CD14-positive monocyte (primary cell): ENCODE results near the gene ADGRL3. TPM values are rescaled to one million over a fixed set of nuclear protein-coding genes. Genes with fewer than 3 reads are reported as not detected.

Source experiments
- DNase-seq, 3 donors: peaks; one replicate each; pipeline ENCODE4 v3.0.0-alpha.2; 2011 to 2022
- H2AFZ ChIP-seq: 2 replicates; pipeline ENCODE4 v1.6.0; 2012; ENCODE audit warnings: mild to moderate bottlenecking, low read depth, low read length, inconsistent platforms; ENCODE audit not compliant: insufficient read depth, poor library complexity, severe bottlenecking
- H3K27ac ChIP-seq, 2 donors: 1 replicate in 1 of 2; 2 replicates in 1 of 2; pipeline ENCODE4 v1.5.1; 2012 to 2013; ENCODE audit warnings: low read length in 2 of 2, control low read depth in 1 of 2, inconsistent platforms in 1 of 2, low read depth in 1 of 2, mild to moderate bottlenecking in 1 of 2
- H3K27me3 ChIP-seq, 2 donors: one replicate each; pipeline versions ENCODE4 v1.6.0 to v1.6.1; 2011 to 2013; ENCODE audit warnings: low read length in 2 of 2; ENCODE audit not compliant: control insufficient read depth in 2 of 2, insufficient read depth in 2 of 2
- H3K36me3 ChIP-seq, 2 donors: replicated peaks in 1 of 2; 1 replicate in 1 of 2; 2 replicates in 1 of 2; pipeline versions ENCODE4 v1.5.1 to v1.6.1; 2012 to 2013; ENCODE audit warnings: low read length in 2 of 2, control low read depth in 1 of 2, inconsistent platforms in 1 of 2, mild to moderate bottlenecking in 1 of 2; ENCODE audit not compliant: insufficient read depth in 2 of 2, control insufficient read depth in 1 of 2
- H3K4me1 ChIP-seq, 2 donors: 1 replicate in 1 of 2; 2 replicates in 1 of 2; pipeline versions ENCODE4 v1.5.1 to v1.6.1; 2012 to 2013; ENCODE audit warnings: low read length in 2 of 2, control low read depth in 1 of 2, inconsistent platforms in 1 of 2, mild to moderate bottlenecking in 1 of 2, moderate library complexity in 1 of 2; ENCODE audit not compliant: insufficient read depth in 2 of 2, control insufficient read depth in 1 of 2
- H3K4me2 ChIP-seq: replicated peaks from 2 replicates; pipeline ENCODE3; 2012; ENCODE audit warnings: low read length, moderate library complexity, mild to moderate bottlenecking; ENCODE audit not compliant: poor library complexity, severe bottlenecking; ENCODE audit errors: extremely low read depth
- H3K4me3 ChIP-seq, 3 experiments: fragments of 200-600 bp in 1 of 3; sonication (generic) in 1 of 3; replicated peaks in 1 of 3; 1 replicate in 2 of 3; 2 replicates in 1 of 3; pipeline ENCODE4 v1.5.1; 2011 to 2013; ENCODE audit warnings: low read length in 3 of 3, mild to moderate bottlenecking in 3 of 3, control low read depth in 2 of 3, low read depth in 2 of 3, inconsistent platforms in 1 of 3, moderate library complexity in 1 of 3
- H3K79me2 ChIP-seq: 2 replicates; pipeline ENCODE4 v1.6.0; 2012; ENCODE audit warnings: mild to moderate bottlenecking, control low read depth, inconsistent platforms, low read length, moderate library complexity; ENCODE audit not compliant: insufficient read depth
- H3K9ac ChIP-seq: 2 replicates; pipeline ENCODE4 v1.6.0; 2017; ENCODE audit warnings: low read length, mild to moderate bottlenecking; ENCODE audit not compliant: insufficient read depth, poor library complexity, severe bottlenecking
- H3K9me3 ChIP-seq, 2 donors: replicated peaks in 1 of 2; 1 replicate in 1 of 2; 2 replicates in 1 of 2; pipeline versions ENCODE4 v1.5.1 to v1.6.1; 2012 to 2013; ENCODE audit warnings: low read length in 2 of 2, control low read depth in 1 of 2; ENCODE audit not compliant: control insufficient read depth in 1 of 2, insufficient read depth in 1 of 2
- H4K20me1 ChIP-seq: 2 replicates; pipeline ENCODE4 v1.6.0; 2012; ENCODE audit warnings: mild to moderate bottlenecking, low read length, control low read depth, moderate library complexity; ENCODE audit not compliant: insufficient read depth
- H3K27ac Mint-ChIP-seq, 7 donors: one replicate each; pipeline ENCODE4 v1.8.0; 2020; ENCODE audit warnings: mild to moderate bottlenecking in 7 of 7, mixed read lengths in 7 of 7, moderate library complexity in 6 of 7, inconsistent platforms in 2 of 7
- H3K27me3 Mint-ChIP-seq, 3 donors: one replicate each; pipeline ENCODE4 v1.8.0; 2021 to 2022; ENCODE audit warnings: low read depth in 3 of 3, mild to moderate bottlenecking in 3 of 3, mixed read lengths in 3 of 3, moderate library complexity in 3 of 3, inconsistent platforms in 1 of 3
- H3K36me3 Mint-ChIP-seq, 2 donors: one replicate each; pipeline ENCODE4 v1.8.0; 2020; ENCODE audit warnings: mixed read lengths in 2 of 2, inconsistent platforms in 1 of 2, mild to moderate bottlenecking in 1 of 2
- H3K4me1 Mint-ChIP-seq: one replicate; pipeline ENCODE4 v1.8.0; 2020; ENCODE audit warnings: mild to moderate bottlenecking, mixed read lengths
- H3K4me3 Mint-ChIP-seq, 2 donors: one replicate each; pipeline ENCODE4 v1.8.0; 2020; ENCODE audit warnings: mild to moderate bottlenecking in 2 of 2, mixed read lengths in 2 of 2, moderate library complexity in 1 of 2
- H3K9me3 Mint-ChIP-seq, 7 donors: one replicate each; pipeline ENCODE4 v1.8.0; 2020 to 2022; ENCODE audit warnings: mixed read lengths in 7 of 7, mild to moderate bottlenecking in 6 of 7, moderate library complexity in 6 of 7, inconsistent platforms in 2 of 7
- CTCF ChIP-seq: fragments of 200-600 bp; IDR thresholded peaks from one replicate; pipeline ENCODE4 v1.8.0; 2022; ENCODE audit warnings: antibody characterized with exemption, mild to moderate bottlenecking
- WGBS: methylation state at CpG from one replicate; pipeline ENCODE4 v1.1.5; 2013; ENCODE audit warnings: missing lambda C conversion rate; ENCODE audit not compliant: insufficient coverage; 5-methylcytosine and 5-hydroxymethylcytosine counted together
- intact Hi-C, 2 donors: fragments of 100-400 bp; cut with micrococcal nuclease; formaldehyde crosslinking; loops; one replicate each; pipeline versions ENCODE4 v1.15.0 to v1.15.1; 2023
- polyA plus RNA-seq, 3 donors: library from polyadenylated mRNA; depleted of rRNA in 1 of 3; unstranded in 2 of 3; stranded (reverse) in 1 of 3; fragments of 300-500 nt in 2 of 3; fragments of >200 nt in 1 of 3; fragmentation: Illumina TruSeq in 2 of 3; gene quantifications; 1 replicate in 2 of 3; 2 replicates in 1 of 3; pipeline ENCODE4 v1.2.3, GENCODE V29; 2012 to 2021

The ADGRL3 gene
- polyA plus RNA-seq, 3 donors, result not detected

GRCh38 chr4:61320631-61321030 lies 120.5 kb downstream of the ADGRL3 start:
- H3K4me3 ChIP-seq, result no peak overlapping the region
- no peaks in the 10 kb centered on the region for H3K27me3 ChIP-seq
- no peaks in the 10 kb centered on the region for H3K36me3 ChIP-seq
- no peaks in the 10 kb centered on the region for H4K20me1 ChIP-seq
- H3K4me1 ChIP-seq, result no peaks in the 10 kb centered on the region
- Mint-ChIP-seq H3K4me3 (no peak overlapping the region), H3K27me3 (no peaks in the 10 kb centered on the region), H3K27ac (no peak overlapping the region), H3K36me3 (no peaks in the 10 kb centered on the region), H3K4me1 (no peaks in the 10 kb centered on the region), H3K9me3 (peaks cover 0 to 16% (median 6%) of the 10 kb centered on the region in 7 donors)
- WGBS, result no CpG with 5 or more reads among the region's 1 CpG
- peaks cover 0 to 5% of the 10 kb centered on the region in 2 donors for H3K9me3 ChIP-seq
- no peak overlapping the region for H3K27ac ChIP-seq
- no peak for TF ChIP-seq CTCF
- no peak overlapping the region for H3K4me2 ChIP-seq
- no peak for DNase-seq
- intact Hi-C loops, result no loop called here
- H2AFZ ChIP-seq, result no peak overlapping the region
- no peaks in the 10 kb centered on the region for H3K79me2 ChIP-seq
- no peak overlapping the region for H3K9ac ChIP-seq

GRCh38 chr4:61332693-61333092 lies 132.6 kb downstream of the ADGRL3 start:
- DNase-seq, result no peak
- Mint-ChIP-seq H3K27ac (no peak overlapping the region), H3K36me3 (no peaks in the 10 kb centered on the region), H3K27me3 (peaks cover 0 to 2% (median 1%) of the 10 kb centered on the region in 3 donors), H3K4me1 (no peaks in the 10 kb centered on the region), H3K9me3 (peaks cover 0 to 6% (median 3%) of the 10 kb centered on the region in 7 donors), H3K4me3 (no peak overlapping the region)
- no peaks in the 10 kb centered on the region for H3K27me3 ChIP-seq
- no peak overlapping the region for H3K4me3 ChIP-seq
- no peaks in the 10 kb centered on the region for H3K36me3 ChIP-seq
- no peak overlapping the region for H3K4me2 ChIP-seq
- intact Hi-C loops, result no loop called here
- TF ChIP-seq CTCF, result no peak
- no peaks in the 10 kb centered on the region for H4K20me1 ChIP-seq
- no peak overlapping the region for H3K9ac ChIP-seq
- no peak overlapping the region for H2AFZ ChIP-seq
- no peak overlapping the region for H3K27ac ChIP-seq
- H3K9me3 ChIP-seq, result no peaks in the 10 kb centered on the region
- 93% methylated on average over 2 of the region's 4 CpGs for WGBS
- H3K4me1 ChIP-seq, result no peaks in the 10 kb centered on the region
- H3K79me2 ChIP-seq, result no peaks in the 10 kb centered on the region
